PC-9 (cell line): Measurements from ENCODE around the gene ADARB2.
"Not testable (repeated sequence)": the region's sequence is repeated elsewhere in the genome, so short reads cannot be mapped to it uniquely, and the experiment has no call there.

Experiments used
- CTCF ChIP-seq: fragments of 200-600 bp; sonication (generic); conservative IDR thresholded peaks from 2 replicates; pipeline ENCODE4 v1.6.1; 2017; ENCODE audit warnings: mixed run types, antibody characterized with exemption, mild to moderate bottlenecking, moderate library complexity
- EZH2 ChIP-seq: fragments of 200-600 bp; sonication (generic); IDR thresholded peaks from 2 replicates; pipeline ENCODE4 v1.8.0; 2017; ENCODE audit warnings: antibody characterized with exemption, low read depth

- not testable (repeated sequence) for TF ChIP-seq CTCF, EZH2
Measured at GRCh38 chr10:1537449-1537848, 199.9 kb downstream of the ADARB2 start.
